Measurements from ENCODE around the gene APH1B. TPM values are rescaled to one million over a fixed set of nuclear protein-coding genes. Genes with fewer than 3 reads are reported as not detected.

APH1B gene
- total RNA-seq, 1 experiment from 2014 or later = 14.0 TPM

Other genes starting within 250 kb of the APH1B start
- gene TPM1, start 234.9 kb upstream of the APH1B start, total RNA-seq (2021; ENCODE audit: unreplicated experiment) = 298 TPM
- gene LACTB, start 155.7 kb upstream of the APH1B start, total RNA-seq (2021; ENCODE audit: unreplicated experiment) = 18.4 TPM
- gene RPS27L, start 120.1 kb upstream of the APH1B start, total RNA-seq (2021; ENCODE audit: unreplicated experiment) = 61.3 TPM
- gene RAB8B, start 88.0 kb upstream of the APH1B start, total RNA-seq (2021; ENCODE audit: unreplicated experiment) = 17.6 TPM
- 0.74 TPM for gene CA12, start 104.2 kb downstream of the APH1B start, total RNA-seq (2021; ENCODE audit: unreplicated experiment)
- gene USP3, start 227.0 kb downstream of the APH1B start, total RNA-seq (2021; ENCODE audit: unreplicated experiment) = 51.4 TPM

All from Panc1 (cell line).